GM21526 (cell line): ENCODE measurements around the gene ZNF665.
"Not testable (repeated sequence)": the region's sequence is repeated elsewhere in the genome, so short reads cannot be mapped to it uniquely, and the experiment has no call there.

ENCODE experiments used
- ATAC-seq: cut with Tn5 transposase; IDR thresholded peaks from one replicate; pipeline ENCODE4 v1.9.1; 2021; ENCODE audit warnings: moderate library complexity; ENCODE audit not compliant: unreplicated experiment, low FRiP score

ZNF665 gene

DNA sequence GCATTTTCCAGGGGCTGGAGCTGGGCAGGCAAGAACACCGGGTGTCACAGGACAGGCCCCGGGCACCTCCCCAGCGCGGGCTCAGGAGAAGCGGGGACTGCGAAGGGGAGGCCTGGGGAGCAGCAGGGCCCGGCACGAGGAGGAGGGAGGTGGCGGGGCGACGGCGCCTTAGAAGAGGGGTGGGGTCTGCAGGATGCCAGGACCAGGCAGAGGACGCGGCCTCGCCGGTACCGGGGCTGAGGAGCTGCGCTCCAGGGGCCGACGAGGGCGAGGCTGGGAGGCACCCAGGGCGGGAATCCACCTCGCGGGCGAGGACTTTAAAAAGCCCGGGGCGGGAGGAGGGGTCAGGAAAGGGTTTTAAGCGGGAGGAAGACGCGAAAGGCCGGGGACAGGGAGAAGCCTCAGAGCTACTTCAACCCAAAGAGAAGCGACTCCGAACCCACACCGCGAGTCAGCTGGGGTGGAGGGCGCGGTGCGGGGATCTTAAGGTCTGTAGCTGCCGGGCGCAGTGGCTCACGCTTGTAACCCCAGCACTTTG, 35.0 kb downstream of the ZNF665 start:
- ATAC-seq: no peak

DNA sequence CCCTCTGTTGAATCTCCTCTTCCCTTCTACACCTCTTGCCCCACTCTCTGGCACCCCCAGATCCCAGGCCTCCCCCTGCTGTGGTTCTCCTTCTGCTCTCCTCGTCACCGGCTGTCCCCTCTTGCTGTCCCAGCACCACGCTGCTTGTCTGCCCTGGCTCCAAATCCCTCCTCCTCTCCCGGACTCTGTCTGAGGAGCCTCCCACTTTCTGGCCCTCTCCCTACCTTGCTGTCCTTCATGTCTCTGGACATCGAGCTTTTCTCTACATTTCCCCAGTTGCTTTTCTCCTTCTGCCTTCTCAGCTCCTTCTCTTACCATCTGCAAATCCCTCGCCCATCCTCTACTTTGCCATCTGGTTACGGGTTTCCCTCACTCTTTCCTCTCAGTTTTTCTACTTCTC, 35.5 kb downstream of the ZNF665 start:
- ATAC-seq: no peak

DNA sequence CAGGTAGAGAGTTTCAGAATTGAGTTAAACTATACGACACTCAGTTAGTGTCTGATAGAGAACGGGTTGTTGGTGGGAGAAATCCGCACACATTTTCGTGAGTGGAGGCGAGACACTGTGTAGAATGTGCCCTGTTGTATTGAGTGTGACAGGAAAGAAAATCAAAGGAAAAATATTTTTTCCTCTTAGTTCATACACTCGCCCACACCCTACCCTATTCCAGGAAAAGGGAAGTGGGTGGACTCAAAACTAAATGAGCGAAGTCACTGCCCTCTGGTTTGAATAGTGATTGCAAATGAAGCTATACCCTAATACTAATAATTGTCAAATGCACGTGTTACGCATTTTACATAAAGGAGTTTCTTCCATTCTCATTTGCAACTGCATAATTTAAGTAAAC, 36.3 kb downstream of the ZNF665 start:
- no peak for ATAC-seq

DNA sequence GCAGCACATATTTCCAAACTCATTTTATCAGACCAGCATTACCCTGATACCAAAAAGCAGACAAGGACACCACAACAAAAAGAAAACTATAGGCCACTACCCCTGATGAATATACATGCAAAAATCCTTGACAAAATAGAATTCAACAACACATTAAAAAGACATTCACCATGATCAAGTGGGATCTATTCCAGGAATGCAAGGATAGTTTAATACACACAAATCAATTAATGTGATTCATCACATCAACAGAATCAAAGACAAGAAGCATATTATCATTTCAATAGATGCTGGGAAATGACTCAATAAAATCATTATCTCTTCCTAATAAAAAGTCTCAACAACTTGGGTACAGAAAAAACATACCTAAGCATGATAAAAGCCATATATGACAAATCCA, 45.5 kb downstream of the ZNF665 start:
- no peak for ATAC-seq

DNA sequence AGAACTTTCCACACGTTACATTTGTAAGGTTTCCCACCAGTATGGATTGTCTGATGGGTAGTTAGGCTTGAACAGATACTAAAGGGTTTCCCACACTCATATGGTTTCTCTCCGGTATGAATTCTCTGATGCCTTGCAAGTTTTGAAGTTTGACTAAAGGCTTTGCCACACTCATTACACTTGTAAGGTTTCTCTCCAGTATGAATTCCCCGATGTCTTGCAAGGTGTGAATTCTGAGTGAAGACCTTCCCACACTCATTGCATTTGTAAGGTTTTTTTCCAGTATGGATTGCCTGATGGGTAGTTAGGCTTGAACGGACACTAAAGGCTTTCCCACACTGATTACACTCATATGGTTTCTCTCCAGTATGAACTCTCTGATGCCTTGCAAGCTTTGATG, 52.8 kb downstream of the ZNF665 start:
- ATAC-seq: no peak

DNA sequence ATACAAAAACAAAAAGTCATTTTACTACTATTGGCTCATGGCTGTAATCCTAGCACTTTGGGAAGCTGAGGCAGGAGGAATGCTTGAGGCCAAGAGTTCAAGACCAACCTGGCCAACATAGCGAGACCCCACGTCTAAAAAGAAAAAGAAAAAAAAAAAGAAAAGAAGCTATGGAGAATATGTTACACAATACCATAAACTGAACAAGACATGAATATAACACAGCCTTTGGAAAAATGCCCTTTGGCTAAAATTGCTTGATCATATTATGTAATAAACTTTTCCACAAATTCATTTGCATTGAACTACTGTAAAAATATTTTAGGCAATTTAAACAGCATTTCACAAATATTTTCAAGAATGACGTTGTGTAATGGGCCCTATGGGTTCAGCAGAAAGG, 56.7 kb downstream of the ZNF665 start:
- no peak for ATAC-seq

DNA sequence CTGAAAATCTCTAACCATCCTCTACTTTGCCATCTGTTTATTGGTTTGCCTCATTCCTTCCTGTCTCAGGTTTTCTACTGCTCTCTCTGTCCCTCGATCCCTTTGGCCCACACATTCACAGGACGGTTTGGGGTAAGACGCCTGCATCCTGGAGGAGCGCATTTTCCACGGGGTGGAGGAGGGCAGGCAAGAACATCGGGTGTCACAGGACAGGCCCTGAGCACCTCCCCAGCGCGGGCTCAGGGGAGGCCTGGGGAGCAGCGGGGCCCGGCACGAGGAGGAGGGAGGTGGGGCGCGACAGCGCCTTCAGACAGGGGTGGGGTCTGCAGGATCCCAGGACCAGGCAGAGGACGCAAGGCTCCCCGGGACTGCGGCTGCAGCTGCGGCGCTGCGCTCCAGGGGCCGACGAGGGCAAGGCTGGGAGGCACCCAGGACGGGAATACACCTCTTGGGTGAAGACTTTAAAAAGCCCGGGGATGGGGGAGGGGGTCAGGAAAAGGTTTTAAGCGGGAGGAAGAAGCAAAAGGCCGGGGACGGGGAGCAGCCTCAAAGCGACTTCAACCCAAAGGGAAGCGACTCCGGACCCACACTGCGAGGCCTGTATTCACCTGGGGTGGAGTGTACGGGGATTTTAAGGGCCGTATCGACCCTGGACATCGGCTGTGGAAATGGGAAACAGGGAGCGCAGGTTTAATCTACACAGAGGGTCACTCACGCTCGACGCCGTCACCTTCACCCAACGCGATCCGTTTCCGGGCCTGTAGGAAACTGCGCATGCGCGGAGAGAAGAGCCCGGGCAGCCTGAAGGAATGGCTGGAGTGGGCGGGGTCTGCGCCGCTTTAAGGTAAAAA, 60.8 kb downstream of the ZNF665 start, which contains the start of gene ZNF415:
ZNF415 (minus strand) TSS at position 770 of the 851 bp plus-strand sequence. CDS start 10,234 bp downstream, outside the sequence.
- ATAC-seq: no peak

DNA sequence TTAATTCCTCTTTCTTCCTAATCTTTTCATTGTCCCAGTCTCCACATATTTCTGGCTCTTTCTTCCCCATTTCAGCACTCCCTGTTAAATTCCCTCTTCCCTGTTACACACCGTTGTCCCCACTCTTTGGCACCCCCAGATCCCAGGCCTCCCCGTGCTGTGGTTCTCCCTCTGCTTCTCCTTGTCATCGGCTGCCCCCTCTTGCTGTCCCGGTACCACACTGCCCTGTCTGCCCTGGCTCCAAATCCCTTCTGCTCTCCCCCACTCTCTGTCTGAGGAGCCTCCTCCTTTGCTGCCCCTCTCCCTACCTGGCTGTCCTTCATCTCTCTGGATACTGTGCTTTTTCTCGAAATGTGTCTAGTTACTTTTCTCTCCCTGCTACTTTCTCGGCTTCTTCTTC, 61.4 kb downstream of the ZNF665 start:
- no peak for ATAC-seq

DNA sequence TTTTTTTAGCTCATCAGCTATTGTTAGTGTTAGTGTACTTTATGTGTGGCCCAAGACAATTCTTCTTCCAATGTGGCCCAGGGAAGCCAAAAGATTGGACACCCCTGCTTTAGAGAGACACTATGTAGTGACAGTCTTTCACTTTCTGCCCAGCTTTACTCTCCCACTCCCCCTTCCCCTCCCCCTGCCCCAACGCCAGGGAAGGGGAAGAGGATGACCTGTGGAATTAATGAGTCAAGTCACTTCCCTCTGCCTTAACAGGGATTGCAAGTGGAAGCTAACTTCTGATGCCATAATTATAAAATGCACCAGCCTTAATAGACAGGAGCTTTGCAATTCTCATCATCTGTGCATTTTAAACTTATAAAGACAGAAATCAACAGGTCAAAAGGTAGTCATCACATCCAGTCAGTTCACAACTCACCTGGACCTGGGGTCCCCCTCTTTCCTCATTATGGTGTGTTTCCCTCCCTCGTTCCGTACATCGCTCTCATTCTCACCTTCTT, 62.0 kb downstream of the ZNF665 start:
- no peak for ATAC-seq

DNA sequence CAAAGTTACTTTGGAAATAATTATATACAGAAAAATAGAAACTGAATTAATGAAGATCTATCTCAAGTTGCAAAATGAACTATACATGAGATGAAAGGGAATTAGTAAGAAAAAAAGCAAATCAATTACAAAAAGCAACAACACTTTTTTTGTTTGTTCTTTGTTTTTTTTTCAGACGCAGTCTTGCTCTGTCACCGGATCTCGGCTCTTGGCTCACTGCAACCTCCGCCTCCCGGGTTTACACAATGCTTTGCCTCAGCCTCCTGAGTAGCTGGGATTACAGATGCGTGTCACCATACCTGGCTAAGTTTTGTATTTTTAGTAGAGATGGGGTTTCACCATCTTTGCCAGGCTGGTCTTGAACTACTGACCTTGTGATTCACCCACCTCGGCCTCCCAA, 62.7 kb downstream of the ZNF665 start:
- ATAC-seq: no peak

DNA sequence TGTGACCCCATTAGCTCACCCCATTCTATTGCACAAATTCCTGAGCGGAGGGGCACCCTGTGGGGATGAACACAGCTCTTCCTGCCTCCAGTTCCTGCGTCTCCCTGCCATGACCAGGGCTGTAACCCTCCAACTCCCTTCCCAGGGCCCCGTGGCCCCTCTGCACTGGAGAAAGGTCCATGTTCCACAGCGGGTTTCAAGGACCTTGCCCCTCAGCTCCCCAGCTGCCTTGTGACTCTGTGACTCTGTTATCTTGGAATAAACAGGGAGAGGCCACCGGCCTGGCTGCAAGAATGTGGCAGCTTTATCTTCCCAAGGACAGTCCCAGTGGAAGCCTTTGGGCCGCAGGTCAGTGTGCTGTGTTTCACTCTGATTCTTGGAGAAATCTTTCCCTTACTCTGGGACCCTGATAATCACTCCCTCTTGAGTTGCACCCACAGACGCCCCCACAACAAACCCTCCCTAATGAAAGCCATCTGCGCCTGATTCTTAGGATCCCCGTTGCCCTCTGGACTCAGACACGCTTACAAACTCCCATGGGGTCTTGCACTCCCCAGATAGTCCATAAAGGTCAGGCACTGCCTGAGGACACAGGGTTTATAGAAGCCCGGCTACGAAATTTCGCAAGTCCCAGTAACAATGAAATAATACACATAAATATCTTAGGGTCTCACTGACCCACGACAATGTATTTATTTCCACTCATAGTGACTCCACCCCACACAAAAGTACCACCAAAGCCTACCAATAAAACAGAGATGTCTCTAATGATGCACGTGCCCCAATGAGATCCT, 66.2 kb downstream of the ZNF665 start:
- ATAC-seq: not testable (repeated sequence)

DNA sequence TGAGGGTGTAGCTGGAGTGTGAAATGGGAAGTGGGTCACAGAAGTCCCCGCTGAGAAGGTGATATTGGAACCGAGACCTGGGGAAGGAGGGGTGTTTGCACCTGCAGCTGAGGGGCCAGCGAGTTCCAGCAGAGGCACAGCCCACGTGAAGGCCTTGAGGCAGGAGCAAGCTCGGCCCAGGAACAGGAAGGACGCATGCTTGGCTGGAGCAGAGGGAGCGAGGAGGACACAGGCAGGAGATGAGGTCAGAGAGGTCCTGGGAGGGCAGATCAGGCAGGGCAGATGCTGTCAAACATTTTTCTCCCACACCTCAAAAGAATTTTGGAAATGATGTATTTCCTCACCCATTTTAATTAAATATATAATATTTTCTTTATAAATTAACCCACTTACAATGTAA, 69.8 kb downstream of the ZNF665 start:
- ATAC-seq: no peak
